HG02678 (cell line): ENCODE data around the gene DEXI.
A peak's percentile ranks its signal among the peaks of the same experiment; 100 is the strongest.

Source experiments
- ATAC-seq: cut with Tn5 transposase; IDR thresholded peaks from one replicate; pipeline ENCODE4 v1.9.1; 2021; ENCODE audit warnings: mild to moderate bottlenecking, moderate library complexity; ENCODE audit not compliant: unreplicated experiment

The DEXI gene

GRCh38 chr16:10942352-10943063 is at the start of gene DEXI:
TSS of gene DEXI (minus strand) at chr16:10942468. CDS start at chr16:10942005, 463 bp downstream.
- peak; percentile 67 for ATAC-seq

DNA sequence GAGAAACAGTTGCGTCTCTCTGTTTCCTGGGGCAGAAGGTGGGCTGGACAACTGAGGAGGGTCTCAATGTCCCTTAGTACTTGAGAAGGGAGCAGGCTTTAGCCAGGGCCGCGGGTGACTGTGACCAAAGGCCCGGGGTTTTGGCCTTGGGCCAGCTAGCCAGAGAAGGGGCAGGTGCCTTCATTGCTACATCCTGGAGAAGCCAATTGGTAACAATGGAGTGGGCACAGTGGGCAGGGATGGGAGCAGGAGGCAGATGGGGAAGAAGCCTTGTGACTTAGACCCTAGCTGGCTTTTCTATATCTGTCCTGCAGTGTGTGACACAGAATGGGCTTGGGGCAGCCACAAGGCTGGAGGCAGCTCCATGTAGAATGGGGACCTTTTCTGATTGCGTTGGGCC is 48.1 kb upstream of the DEXI start:
- no peak for ATAC-seq

DNA sequence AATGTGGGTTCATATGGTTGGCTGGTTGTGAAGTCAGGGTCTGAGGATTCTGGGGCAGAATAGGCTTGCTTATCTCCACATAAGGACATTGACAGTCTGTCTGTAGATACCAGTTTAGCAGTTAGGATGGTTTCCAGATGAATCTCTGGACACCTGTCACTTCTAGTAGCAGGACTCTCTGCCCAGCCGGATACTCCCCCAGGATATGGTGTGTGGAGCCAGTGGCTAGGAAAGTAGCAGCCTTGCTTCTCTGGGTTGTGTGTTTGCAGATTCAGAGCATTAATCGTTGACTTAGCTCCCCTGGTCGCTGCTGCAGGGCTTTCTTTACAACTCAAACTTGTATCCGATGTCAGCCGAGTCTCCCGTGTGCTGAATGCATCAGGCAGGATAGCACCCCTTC is 47.3 kb upstream of the DEXI start:
- no peak for ATAC-seq

- no peak for ATAC-seq
Measured at GRCh38 chr16:10988879-10989278, 46.6 kb upstream of the DEXI start.

DNA sequence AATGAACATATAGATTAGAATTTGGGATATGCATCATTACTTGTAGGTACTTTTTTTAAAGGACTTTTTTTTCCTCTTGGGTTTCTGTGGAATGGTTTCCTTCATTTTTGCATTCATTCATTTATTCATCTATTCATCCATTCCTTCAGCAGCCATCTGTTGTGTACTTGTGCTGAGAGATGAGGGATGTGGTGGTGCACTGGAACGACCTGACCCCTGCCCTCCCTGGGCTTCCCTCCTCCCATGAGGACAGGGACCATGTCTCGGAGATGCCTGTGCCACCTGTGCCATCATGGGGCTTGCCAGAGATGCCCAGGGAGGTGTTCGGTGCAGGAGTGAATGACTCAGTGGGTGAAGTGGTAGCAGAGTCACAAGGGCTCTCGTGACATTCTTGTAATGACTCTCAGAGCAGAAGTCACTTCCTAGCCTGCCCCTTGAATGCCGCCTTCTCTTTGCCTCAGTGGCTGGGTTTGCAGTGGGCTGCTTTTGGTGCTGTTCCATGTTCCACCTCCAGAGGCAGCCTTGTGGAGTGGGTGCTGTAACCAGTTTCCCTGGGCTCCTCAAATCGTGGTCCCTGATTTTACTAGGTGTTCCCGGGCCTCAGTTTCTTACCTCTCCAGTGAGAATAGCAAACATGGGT is 46.0 kb upstream of the DEXI start:
- no peak for ATAC-seq

- ATAC-seq = no peak
Measured at GRCh38 chr16:10987361-10988163, 45.3 kb upstream of the DEXI start.

DNA sequence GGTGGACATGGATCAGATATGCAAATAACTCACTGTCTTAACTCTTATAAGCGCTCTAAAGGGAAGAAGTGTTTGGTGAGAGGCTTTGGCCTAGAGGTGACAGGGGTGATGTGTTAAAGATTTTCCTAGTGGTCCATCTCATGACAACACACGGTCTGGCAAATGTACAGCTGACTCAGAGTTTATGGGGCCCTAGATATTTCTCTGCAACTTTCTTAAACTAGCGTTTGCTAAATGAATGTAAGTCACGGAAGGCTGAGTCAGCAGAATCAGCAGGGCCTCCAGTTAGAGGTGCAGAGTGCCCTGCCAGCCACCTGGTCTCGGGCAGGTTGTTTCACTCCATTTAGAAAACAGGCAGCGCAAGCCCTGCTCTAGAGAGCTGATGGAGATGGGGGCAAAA is 42.2 kb upstream of the DEXI start:
- ATAC-seq = no peak

DNA sequence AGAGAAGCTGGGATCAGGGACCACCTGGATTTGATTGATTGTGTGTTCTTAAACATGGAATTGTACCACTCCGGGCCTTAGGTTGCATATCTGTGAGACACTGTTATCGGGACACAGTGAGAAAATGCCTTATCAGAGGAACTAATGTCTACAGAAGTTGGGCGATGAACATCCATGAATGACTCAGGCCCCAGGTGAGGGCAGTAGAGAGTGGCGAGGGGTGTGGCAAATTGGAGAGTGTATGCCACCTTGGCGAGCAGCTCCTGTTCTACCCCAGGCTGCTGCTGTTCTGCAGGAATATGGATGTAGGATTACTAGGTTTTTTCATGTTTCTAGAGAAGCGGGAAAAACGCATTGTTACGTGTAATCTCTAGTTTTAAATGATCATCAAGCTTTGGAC is 40.9 kb upstream of the DEXI start:
- ATAC-seq = no peak

DNA sequence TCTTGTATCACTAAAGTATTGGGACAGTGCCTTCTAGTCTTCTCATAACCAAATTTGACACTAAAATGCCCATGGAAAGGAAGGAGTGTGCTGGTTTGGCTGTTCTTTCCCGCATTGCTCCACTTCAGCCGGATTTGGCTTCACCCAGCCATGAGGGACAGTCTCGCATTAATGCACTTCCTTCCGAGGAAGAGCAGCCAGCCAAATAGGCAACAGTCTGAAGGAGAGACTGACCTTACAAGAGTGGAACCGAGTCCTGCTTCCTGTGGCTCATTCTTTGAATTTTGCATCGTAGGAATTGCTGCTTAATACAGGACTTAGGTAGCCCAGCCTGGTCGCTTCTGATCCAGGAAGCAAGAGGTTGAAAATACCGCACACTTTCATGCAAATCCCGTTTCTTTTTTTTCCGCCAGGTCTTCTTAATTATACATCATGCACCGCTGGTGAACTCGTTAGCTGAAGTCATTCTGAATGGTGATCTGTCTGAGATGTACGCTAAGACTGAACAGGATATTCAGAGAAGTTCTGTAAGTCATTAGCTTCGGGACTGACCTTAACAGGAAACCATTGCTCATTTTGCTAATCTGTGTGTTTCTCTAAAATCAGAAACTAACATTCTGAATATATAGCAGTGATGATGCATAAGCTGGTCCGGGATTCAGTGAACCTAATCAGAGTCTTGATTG is 40.3 kb upstream of the DEXI start:
- peak; percentile 28 for ATAC-seq

DNA sequence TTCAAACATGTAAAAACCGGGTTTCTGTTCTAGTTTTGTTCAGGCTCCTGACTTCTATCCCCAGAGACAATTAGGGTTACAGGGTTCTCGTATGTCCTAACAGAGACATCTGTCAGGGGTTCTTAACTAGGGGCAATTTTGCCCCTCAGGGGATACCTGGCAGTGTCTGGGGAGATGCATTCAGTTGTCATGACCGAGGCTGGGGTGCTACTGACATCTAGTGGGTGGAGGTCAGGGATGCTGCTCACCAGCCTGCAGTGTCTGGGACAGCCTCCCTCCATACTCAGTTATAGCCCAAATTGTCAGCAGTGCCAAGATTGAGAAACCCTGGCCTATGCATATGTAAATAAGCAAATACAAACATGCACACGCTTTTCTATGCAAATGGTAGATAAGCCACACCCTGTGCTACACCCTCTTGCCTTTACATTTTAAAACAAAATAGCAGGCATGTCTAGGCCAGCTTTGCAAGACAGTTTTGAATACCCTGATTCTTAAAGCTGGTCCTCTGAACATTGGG is 39.5 kb upstream of the DEXI start:
- ATAC-seq = peak; percentile 80

- no peak for ATAC-seq
Measured at GRCh38 chr16:10980813-10981212, 38.5 kb upstream of the DEXI start.

DNA sequence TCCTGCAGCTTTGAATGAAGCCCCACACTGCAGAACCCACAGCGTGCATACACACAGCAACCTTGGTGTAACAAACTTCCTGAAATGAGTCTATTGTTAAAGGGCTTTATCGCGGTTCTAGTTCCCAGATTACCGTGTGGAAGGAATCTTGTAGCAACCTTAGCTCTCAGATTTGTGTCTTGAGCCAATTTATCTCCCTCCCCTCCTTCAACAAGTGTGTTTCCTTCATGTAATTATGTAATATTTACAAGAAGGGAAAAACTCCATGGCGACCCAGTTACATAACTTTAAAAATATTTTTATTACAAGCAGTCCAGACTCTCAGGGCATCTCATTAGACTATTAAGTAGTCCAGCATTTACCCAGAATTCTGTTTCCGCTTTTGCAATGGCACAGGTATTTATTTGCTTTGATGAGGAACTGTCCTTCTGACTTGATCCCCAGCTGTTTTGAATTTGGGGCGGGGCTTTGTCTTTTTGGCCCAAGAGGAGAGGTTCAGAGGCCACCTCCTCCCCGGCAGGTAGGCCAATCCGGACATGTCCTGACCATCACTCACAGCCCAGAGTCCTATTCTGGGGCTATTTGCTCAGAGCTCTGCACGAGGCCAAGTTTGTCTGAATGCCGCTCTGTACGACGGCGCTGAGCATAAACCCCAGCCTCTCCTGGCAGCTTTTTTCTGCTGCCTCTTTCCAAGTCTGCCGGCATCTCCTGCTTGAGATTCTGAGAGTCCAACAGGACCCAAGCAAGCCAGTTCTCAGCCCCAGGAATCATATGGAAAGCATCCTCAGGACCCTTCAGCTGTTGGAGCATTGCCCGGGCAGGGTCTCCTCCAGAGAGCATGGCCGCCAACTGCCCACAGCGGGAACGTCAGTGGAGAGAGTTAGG is 37.7 kb upstream of the DEXI start:
- ATAC-seq = no peak

DNA sequence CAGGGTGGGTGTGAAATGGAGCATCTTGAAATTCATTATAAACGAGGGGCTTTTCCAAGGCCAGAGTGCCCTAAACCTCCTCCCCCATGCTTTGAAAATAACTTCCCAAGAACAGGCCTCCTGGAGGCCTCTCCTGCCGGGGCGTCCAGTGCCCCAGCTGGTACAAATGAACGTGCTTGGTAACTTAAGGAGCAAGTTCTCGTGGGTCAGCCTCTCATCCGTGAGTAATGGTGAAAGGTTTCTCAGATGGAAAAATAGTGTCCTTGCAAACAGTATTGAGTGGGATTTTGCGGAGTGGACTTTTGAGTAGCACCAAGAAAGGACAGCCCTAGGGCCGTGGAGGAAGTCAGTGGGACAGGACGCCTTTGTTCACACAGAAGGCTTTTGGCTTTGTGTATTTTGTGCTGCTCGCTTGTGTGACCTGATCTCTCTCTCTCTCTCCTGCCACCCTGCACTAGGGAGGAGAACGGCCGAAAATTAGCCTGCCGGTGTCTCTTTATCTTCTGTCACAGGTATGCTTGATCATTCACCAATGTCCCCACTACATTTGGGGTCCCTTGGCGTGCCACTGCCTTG is 36.7 kb upstream of the DEXI start:
- no peak for ATAC-seq

- no peak for ATAC-seq
Measured at GRCh38 chr16:10978124-10978523, 35.9 kb upstream of the DEXI start.

DNA sequence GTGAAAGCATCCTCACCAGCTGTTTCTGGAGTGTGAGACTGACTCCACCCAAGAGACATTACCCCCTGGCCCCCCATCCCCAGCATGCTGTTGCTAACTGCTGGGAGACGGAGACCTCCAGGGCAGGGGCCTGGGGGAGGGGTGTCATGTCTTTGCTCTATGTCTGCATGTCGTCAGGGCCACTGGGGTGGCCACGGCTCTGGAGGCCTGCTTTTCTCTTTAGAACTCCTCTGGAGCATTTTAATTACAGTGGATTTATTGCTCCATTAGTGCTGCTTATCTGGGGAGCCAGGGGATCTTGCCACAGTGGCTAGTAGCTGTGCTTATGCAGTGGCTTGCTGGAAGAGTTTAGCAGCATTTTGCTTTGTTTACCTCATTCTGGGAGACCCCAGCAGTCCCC is 34.4 kb upstream of the DEXI start:
- no peak for ATAC-seq

GRCh38 chr16:10972819-10973464 is 30.7 kb upstream of the DEXI start:
- ATAC-seq = no peak

- ATAC-seq = no peak
Measured at GRCh38 chr16:10972108-10972818, 30.0 kb upstream of the DEXI start.

DNA sequence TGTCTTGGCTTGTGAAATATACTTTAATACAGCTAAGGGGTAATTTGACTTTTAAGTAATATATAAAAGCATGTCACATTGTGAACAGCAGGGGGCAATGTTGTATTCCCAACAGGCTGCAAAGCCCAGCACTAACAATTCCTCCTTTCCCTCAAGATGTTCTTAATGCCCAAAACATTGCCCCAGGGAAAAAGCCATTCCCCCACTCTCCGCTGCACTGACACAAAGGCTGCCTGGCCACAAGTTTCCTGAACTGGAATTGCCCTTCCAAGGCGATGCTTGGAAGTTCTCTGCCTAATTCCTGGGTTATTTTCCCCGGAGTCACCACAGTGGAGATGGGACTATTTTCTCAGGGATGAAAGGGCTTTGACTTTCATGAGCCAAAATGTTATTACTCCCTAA is 29.3 kb upstream of the DEXI start:
- ATAC-seq = no peak

- ATAC-seq = no peak
Measured at GRCh38 chr16:10970065-10970464, 27.8 kb upstream of the DEXI start.
